Measurements from ENCODE around the gene FCHO1.

The FCHO1 gene

GRCh38 chr19:17821190-17821589 lies 69.9 kb downstream of the FCHO1 start, which contains the start of gene INSL3:
Gene INSL3 (minus strand): TSS chr19:17821519. CDS start chr19:17821506, 13 bp downstream.
- no peak within 1 kb of the TSS for H3K4me3 Mint-ChIP-seq
- H3K36me3 Mint-ChIP-seq (ENCODE audit: low read depth): no peaks in the 10 kb centered on the region
- no peaks in the 10 kb centered on the region for H3K9me3 Mint-ChIP-seq
- TF ChIP-seq CTCF (IDR thresholded peaks at IDR 0.05; ENCODE audit: unreplicated experiment in 3 of 3): no peak
- peaks cover 4% of the 10 kb centered on the region for H3K27me3 Mint-ChIP-seq (ENCODE audit: low read depth)
- no peak within 1 kb of the TSS for H3K27ac Mint-ChIP-seq
- H3K4me1 Mint-ChIP-seq: no peaks in the 10 kb centered on the region

GRCh38 chr19:17824339-17824738 lies 73.1 kb downstream of the FCHO1 start:
- no peaks in the 10 kb centered on the region for H3K9me3 Mint-ChIP-seq
- H3K36me3 Mint-ChIP-seq (ENCODE audit: low read depth): no peaks in the 10 kb centered on the region
- no peak overlapping the region for H3K27ac Mint-ChIP-seq
- no peak for TF ChIP-seq CTCF (IDR thresholded peaks at IDR 0.05; ENCODE audit: unreplicated experiment in 3 of 3)
- no peaks in the 10 kb centered on the region for H3K4me1 Mint-ChIP-seq
- H3K4me3 Mint-ChIP-seq: no peak overlapping the region
- peaks cover 8% of the 10 kb centered on the region for H3K27me3 Mint-ChIP-seq (ENCODE audit: low read depth)

GRCh38 chr19:17826508-17827056 lies 75.3 kb downstream of the FCHO1 start:
- Mint-ChIP-seq H3K4me1 (no peaks in the 10 kb centered on the region), H3K36me3 (ENCODE audit: low read depth) (no peaks in the 10 kb centered on the region), H3K27me3 (ENCODE audit: low read depth) (peaks cover 20% of the 10 kb centered on the region), H3K27ac (no peak overlapping the region), H3K4me3 (no peak overlapping the region), H3K9me3 (no peaks in the 10 kb centered on the region)
- no peak for TF ChIP-seq CTCF (IDR thresholded peaks at IDR 0.05; ENCODE audit: unreplicated experiment in 3 of 3)

- Mint-ChIP-seq H3K4me3 (peak overlapping the region; percentile 82 to 88 (median 86)), H3K4me1 (no peaks in the 10 kb centered on the region), H3K27me3 (ENCODE audit: low read depth) (peaks cover 23% of the 10 kb centered on the region), H3K27ac (peak overlapping the region in 2 of 3 experiments; percentile 65 to 89), H3K36me3 (ENCODE audit: low read depth) (no peaks in the 10 kb centered on the region), H3K9me3 (no peaks in the 10 kb centered on the region)
- no peak for TF ChIP-seq CTCF (IDR thresholded peaks at IDR 0.05; ENCODE audit: unreplicated experiment in 3 of 3)
Observed at GRCh38 chr19:17829855-17830566, 78.7 kb downstream of the FCHO1 start.

GRCh38 chr19:17830567-17831418 lies 79.5 kb downstream of the FCHO1 start:
- peak overlapping the region; percentile 82 to 88 (median 86) for H3K4me3 Mint-ChIP-seq
- no peak for TF ChIP-seq CTCF (IDR thresholded peaks at IDR 0.05; ENCODE audit: unreplicated experiment in 3 of 3)
- no peaks in the 10 kb centered on the region for H3K4me1 Mint-ChIP-seq
- no peaks in the 10 kb centered on the region for H3K36me3 Mint-ChIP-seq (ENCODE audit: low read depth)
- H3K27ac Mint-ChIP-seq: peak overlapping the region in 2 of 3 experiments; percentile 65 to 89
- H3K27me3 Mint-ChIP-seq (ENCODE audit: low read depth): peaks cover 30% of the 10 kb centered on the region
- H3K9me3 Mint-ChIP-seq: no peaks in the 10 kb centered on the region
